Upper lobe of right lung (tissue), 1 donor: ENCODE results near the gene FANCM. TPM values are rescaled to one million over a fixed set of nuclear protein-coding genes. Genes with fewer than 3 reads are reported as not detected.

Source experiments
- ATAC-seq: fragments of 200-7000 bp; cut with Tn5 transposase; one replicate; pipeline ENCODE4 v1.9.1; 2020; ENCODE audit warnings: mild to moderate bottlenecking, moderate library complexity
- DNase-seq: peaks from one replicate; pipeline ENCODE4 v3.0.0-alpha.2; 2020
- H3K27ac ChIP-seq: fragments of 200-600 bp; one replicate; pipeline ENCODE4 v1.8.0; 2022
- H3K27me3 ChIP-seq: fragments of 200-600 bp; one replicate; pipeline ENCODE4 v1.8.0; 2022; ENCODE audit warnings: mild to moderate bottlenecking
- H3K36me3 ChIP-seq: fragments of 200-600 bp; one replicate; pipeline ENCODE4 v1.8.0; 2022
- H3K4me1 ChIP-seq: fragments of 200-600 bp; one replicate; pipeline ENCODE4 v1.8.0; 2022
- H3K4me3 ChIP-seq: fragments of 200-600 bp; one replicate; pipeline ENCODE4 v1.8.0; 2022; ENCODE audit warnings: mild to moderate bottlenecking
- H3K9me3 ChIP-seq: fragments of 200-600 bp; one replicate; pipeline ENCODE4 v1.8.0; 2022
- intact Hi-C: fragments of 100-400 bp; cut with DNase I; formaldehyde crosslinking; loops from one replicate; pipeline ENCODE4 v1.11.0; 2022
- total RNA-seq: library from RNA; stranded (reverse); fragmentation: NEBNext Ultra II Directional; extraction: Animal tissue kit (Norgen Biotek cat#: 25700); gene quantifications from one replicate; pipeline ENCODE4 v1.2.1, GENCODE V29; 2021
- TF ChIP-seq, protein P1 (sequence below): fragments of 200-600 bp; IDR thresholded peaks from one replicate; pipeline ENCODE4 v1.8.0; 2022; ENCODE audit warnings: antibody characterized with exemption
- donor health status: DM: no; HTN: yes; CAD: no; lungs with severe emphysema.

The FANCM gene
- total RNA-seq, 1 donor from 2014 or later: 3.1 TPM

DNA sequence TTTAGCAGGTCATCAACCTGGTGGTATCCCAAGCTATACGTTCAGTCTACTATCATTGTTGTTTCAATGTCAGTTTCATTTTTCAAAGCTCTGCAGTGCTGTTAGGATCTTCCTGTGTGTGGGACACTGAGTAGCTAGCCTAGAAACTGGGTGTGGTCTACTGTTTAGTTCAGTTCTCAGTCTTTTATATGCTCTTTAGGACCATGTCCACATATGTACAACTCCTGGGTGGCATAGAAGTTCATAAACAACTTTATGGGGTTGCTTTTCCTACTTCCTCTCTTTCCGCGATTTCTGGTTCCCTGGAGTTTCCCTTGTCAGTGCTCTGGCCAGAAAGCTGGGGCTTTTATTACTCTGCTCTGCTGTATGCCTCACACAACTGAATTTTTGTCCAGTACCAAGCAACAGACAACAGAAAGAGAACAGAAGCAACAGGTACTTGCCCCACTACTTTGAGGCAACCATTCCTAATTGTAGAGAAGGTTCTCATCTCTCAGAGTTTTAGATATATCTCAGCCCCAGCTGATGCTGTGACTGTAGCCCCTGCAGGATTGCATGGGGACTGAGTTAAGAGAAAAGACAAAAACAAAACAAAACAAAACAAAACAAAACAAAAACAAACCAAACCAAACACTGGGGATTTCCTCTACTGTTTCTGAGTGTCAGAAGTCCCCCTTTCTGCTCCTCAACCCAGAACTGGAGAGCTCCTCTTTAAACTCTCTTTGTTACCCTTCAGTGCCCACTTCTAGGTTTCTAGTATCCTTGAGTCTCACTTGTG lies 86.9 kb downstream of the FANCM start:
- no peak for ATAC-seq
- Histone ChIP-seq H3K36me3 (peaks cover 39% of the 10 kb centered on the region), H3K4me3 (no peak overlapping the region), H3K9me3 (no peaks in the 10 kb centered on the region), H3K4me1 (no peaks in the 10 kb centered on the region), H3K27me3 (no peaks in the 10 kb centered on the region), H3K27ac (no peak overlapping the region)
- no peak for DNase-seq
- intact Hi-C loops: no loop called here
- TF ChIP-seq, protein P1, sequence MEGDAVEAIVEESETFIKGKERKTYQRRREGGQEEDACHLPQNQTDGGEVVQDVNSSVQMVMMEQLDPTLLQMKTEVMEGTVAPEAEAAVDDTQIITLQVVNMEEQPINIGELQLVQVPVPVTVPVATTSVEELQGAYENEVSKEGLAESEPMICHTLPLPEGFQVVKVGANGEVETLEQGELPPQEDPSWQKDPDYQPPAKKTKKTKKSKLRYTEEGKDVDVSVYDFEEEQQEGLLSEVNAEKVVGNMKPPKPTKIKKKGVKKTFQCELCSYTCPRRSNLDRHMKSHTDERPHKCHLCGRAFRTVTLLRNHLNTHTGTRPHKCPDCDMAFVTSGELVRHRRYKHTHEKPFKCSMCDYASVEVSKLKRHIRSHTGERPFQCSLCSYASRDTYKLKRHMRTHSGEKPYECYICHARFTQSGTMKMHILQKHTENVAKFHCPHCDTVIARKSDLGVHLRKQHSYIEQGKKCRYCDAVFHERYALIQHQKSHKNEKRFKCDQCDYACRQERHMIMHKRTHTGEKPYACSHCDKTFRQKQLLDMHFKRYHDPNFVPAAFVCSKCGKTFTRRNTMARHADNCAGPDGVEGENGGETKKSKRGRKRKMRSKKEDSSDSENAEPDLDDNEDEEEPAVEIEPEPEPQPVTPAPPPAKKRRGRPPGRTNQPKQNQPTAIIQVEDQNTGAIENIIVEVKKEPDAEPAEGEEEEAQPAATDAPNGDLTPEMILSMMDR: no peak

DNA sequence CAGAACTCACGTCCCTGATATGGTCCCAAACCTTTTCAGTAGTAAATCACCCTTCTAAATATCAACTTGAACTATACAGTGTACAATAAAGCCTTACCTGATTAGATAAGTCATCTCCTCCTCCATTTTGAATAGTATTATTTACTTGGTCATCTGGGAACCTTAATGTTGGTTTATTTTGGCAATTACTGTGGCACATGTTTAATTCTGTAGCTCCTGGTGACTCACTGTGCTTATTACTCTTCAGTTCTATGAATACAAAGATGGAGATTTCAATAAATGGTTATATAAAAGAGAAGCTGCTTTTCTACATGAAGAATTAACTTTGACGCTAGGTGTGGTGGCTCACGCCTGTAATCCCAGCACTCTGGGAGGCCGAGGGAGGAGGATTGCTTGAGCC lies 91.8 kb downstream of the FANCM start:
- DNase-seq (no peak), ATAC-seq (no peak)
- no peak overlapping the region for H3K27ac ChIP-seq
- no peak overlapping the region for H3K4me3 ChIP-seq
- H3K9me3 ChIP-seq: no peaks in the 10 kb centered on the region
- TF ChIP-seq, protein P1: no peak
- H3K36me3 ChIP-seq: peaks cover 69% of the 10 kb centered on the region
- intact Hi-C loops: no loop called here
- no peaks in the 10 kb centered on the region for H3K27me3 ChIP-seq
- H3K4me1 ChIP-seq: no peaks in the 10 kb centered on the region

DNA sequence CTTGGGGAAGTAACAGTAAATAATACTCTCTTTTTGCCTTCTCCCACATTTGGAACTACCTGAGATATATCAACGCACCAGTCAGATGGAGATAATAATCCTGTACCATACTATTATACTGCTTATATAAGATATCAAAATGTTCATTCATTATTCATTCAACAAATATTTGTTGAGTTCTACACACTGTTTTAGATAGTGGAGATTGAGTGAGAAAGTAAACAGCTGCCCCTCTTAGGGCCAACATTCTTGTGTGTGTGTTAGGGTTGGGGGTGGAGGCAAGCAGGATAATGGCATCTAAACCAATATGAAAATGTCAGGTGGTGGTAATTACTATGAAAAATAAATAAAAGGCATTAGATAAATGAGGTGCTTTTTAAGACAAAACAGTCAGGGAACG lies 103.3 kb downstream of the FANCM start:
- no peak for ATAC-seq
- DNase-seq: no peak

DNA sequence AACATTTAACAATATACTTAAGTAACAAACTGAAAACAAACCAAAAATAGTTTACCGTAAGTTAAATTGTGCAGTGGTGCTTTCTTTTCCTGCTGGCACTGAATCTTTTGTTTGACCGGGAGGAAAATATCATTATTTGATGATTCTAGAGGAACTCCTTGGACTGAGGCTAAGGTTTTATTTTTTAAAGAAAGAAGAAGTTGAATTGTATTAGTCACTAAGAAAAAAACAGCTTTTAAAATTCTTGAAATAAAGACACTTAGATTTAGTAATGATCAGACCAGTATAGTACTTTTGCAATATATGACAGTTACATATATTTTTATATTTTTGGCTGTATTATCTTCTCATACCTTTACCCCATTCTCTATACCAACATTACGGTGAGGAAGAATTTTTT lies 107.0 kb downstream of the FANCM start:
- TF ChIP-seq, protein P1: no peak
- Histone ChIP-seq H3K9me3 (no peaks in the 10 kb centered on the region), H3K27ac (no peak overlapping the region), H3K4me3 (peak overlapping the region; percentile 9), H3K36me3 (peaks cover 12% of the 10 kb centered on the region), H3K4me1 (peaks cover 3% of the 10 kb centered on the region), H3K27me3 (no peaks in the 10 kb centered on the region)
- ATAC-seq (no peak), DNase-seq (no peak)
- intact Hi-C loops: no loop called here

More for the DNA sequence above, 103.3 kb downstream of the FANCM start:
- Histone ChIP-seq H3K9me3 (no peaks in the 10 kb centered on the region), H3K27ac (no peak overlapping the region), H3K4me3 (no peak overlapping the region), H3K4me1 (peaks cover 3% of the 10 kb centered on the region), H3K27me3 (no peaks in the 10 kb centered on the region), H3K36me3 (peaks cover 32% of the 10 kb centered on the region)
- intact Hi-C loops: no loop called here
- TF ChIP-seq, protein P1: no peak

DNA sequence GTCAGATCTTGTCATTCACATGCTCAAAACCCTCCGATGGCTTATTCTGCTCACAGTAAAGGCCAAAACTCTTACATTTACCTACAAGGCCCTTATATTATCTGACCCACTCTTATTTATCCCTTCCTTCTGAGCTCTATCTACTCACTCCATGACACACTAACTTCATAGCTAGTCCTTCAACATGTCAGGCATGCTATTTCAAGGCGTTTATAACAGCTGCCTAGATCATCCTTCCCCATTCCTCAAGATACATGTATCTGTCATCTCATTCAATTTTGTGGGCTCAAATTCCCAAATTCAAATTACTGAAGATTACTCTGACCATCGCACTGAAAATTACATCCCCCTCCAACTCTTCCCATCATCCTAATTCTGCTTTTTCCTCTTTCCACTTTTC lies 110.4 kb downstream of the FANCM start:
- DNase-seq (no peak), ATAC-seq (no peak)
- no peak overlapping the region for H3K4me3 ChIP-seq
- no peaks in the 10 kb centered on the region for H3K9me3 ChIP-seq
- no peaks in the 10 kb centered on the region for H3K27me3 ChIP-seq
- H3K4me1 ChIP-seq: peaks cover 18% of the 10 kb centered on the region
- TF ChIP-seq, protein P1: no peak
- peaks cover 9% of the 10 kb centered on the region for H3K36me3 ChIP-seq
- intact Hi-C loops: no loop called here
- no peak overlapping the region for H3K27ac ChIP-seq
